Spleen (tissue), 11 donors: ENCODE results near the gene CCDC7. TPM values are rescaled to one million over a fixed set of nuclear protein-coding genes. Genes with fewer than 3 reads are reported as not detected.

ENCODE experiments used
- DNase-seq: peaks from one replicate; pipeline ENCODE4 v3.0.0-alpha.2; 2020
- H3K27ac ChIP-seq, 8 donors: fragments of 200-600 bp; sonication (generic) in 7 of 8; 1 replicate in 4 of 8; 2 replicates in 4 of 8; pipeline versions ENCODE4 v1.5.0 to v1.8.0; 2016 to 2021; ENCODE audit warnings: inconsistent platforms in 4 of 8, mild to moderate bottlenecking in 4 of 8, moderate library complexity in 1 of 8
- H3K27me3 ChIP-seq, 7 donors: fragments of 200-600 bp; sonication (generic) in 6 of 7; replicated peaks in 1 of 7; 1 replicate in 4 of 7; 2 replicates in 3 of 7; pipeline versions ENCODE4 v1.5.0 to v1.8.0; 2016 to 2021; ENCODE audit warnings: inconsistent platforms in 3 of 7, mild to moderate bottlenecking in 1 of 7
- H3K36me3 ChIP-seq, 6 donors: fragments of 200-600 bp; sonication (generic) in 5 of 6; 1 replicate in 4 of 6; 2 replicates in 2 of 6; pipeline versions ENCODE4 v1.5.0 to v1.8.0; 2016 to 2021; ENCODE audit warnings: inconsistent platforms in 2 of 6
- H3K4me1 ChIP-seq, 6 donors: fragments of 200-600 bp; sonication (generic) in 5 of 6; 1 replicate in 3 of 6; 2 replicates in 3 of 6; pipeline versions ENCODE4 v1.5.0 to v1.8.0; 2016 to 2021; ENCODE audit warnings: inconsistent platforms in 3 of 6
- H3K4me3 ChIP-seq, 8 donors: fragments of 200-600 bp; sonication (generic) in 7 of 8; 1 replicate in 4 of 8; 2 replicates in 4 of 8; pipeline versions ENCODE4 v1.5.0 to v1.8.0; 2016 to 2021; ENCODE audit warnings: inconsistent platforms in 4 of 8, mild to moderate bottlenecking in 4 of 8, moderate library complexity in 2 of 8
- H3K9me3 ChIP-seq, 8 donors: fragments of 200-600 bp; sonication (generic) in 7 of 8; 1 replicate in 4 of 8; 2 replicates in 4 of 8; pipeline versions ENCODE4 v1.5.0 to v1.8.0; 2016 to 2021; ENCODE audit warnings: inconsistent platforms in 4 of 8
- POLR2AphosphoS5 ChIP-seq, 3 donors: sonication (generic); formaldehyde crosslinking; IDR thresholded peaks; one replicate each; pipeline ENCODE4 v1.5.1; 2017; ENCODE audit warnings: antibody characterized with exemption in 3 of 3
- WGBS, 5 donors: extraction: QIAGEN DNeasy Blood & Tissue Kit in 3 of 5; methylation state at CpG; one replicate each; pipeline versions ENCODE4 v1.1.5 to v1.1.7; 2013 to 2018; 5-methylcytosine and 5-hydroxymethylcytosine counted together
- intact Hi-C: fragments of 100-400 bp; cut with DNase I; formaldehyde crosslinking; loops from one replicate; pipeline ENCODE4 v1.15.0; 2023; ENCODE audit warnings: low total_unique reads
- polyA plus RNA-seq, 3 donors: library from polyadenylated mRNA; stranded (reverse); fragments of 200-250 nt; gene quantifications; one replicate each; pipeline ENCODE4 v1.2.1, GENCODE V29; 2013
- total RNA-seq, 7 donors: library from RNA; depleted of rRNA in 3 of 7; stranded (reverse); fragments of >200 nt in 3 of 7; fragmentation: NEBNext Ultra II Directional in 4 of 7; extraction: Animal tissue kit (Norgen Biotek cat#: 25700) in 4 of 7; gene quantifications; one replicate each; pipeline versions ENCODE4 v1.1.0 to v1.2.1, GENCODE V29; 2016 to 2021
- donor health status: healthy with polysubstance abuse.
- donor health status: DM: no; HTN: no; CAD: no; lungs with moderate emphysema.
- donor health status: DM: no; HTN: no; CAD: no.
- donor health status: Bipolar disorder and iron deficiency.
- donor health status: healthy.
- donor health status: DM: no; HTN: no; CAD: no.
- donor health status: DM: yes; HTN: yes; CAD: no.

CCDC7 gene
- total and polyA plus RNA-seq, 10 donors: 0.70 to 32.6 (median 22.9) TPM

DNA sequence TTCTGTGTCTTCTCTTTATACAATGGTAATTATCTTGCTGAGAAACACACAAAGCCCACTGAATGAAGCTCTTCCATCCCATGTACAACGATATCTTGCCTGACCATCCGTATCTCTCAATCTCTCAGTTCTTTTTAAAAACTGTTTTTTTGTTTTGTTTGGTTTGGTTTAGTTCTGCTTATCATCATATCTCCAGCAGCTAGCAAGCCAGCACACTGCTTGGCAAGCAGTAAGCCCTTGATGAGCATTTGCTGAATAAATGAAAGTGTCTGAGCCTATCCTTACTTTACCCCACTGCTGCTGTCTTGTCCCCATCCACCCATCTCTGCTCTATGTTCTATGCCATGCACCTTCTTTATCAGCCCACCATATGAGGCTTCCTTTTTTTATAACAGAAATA lies 477.9 kb downstream of the CCDC7 start:
- 82 to 95% (median 93%) methylated on average over 2 of the region's 2 CpGs for WGBS, 5 donors
- Histone ChIP-seq H3K27ac (no peak overlapping the region), H3K4me1 (peaks cover 0 to 3% (median under 1%) of the 10 kb centered on the region in 6 donors), H3K27me3 (no peaks in the 10 kb centered on the region), H3K4me3 (no peak overlapping the region), H3K9me3 (no peaks in the 10 kb centered on the region), H3K36me3 (peaks cover 0 to 100% (median 61%) of the 10 kb centered on the region in 6 donors)
- intact Hi-C loops: no loop called here
- TF ChIP-seq POLR2AphosphoS5 (IDR thresholded peaks at IDR 0.05): no peak
- no peak for DNase-seq

Other genes starting within 250 kb of the CCDC7 start
- gene EPC1, start 99.0 kb upstream of the CCDC7 start, total RNA-seq: 10 to 100 TPM; 52.8 to 69.2 (median 57.5) TPM
- gene EPC1, start 99.0 kb upstream of the CCDC7 start, polyA plus RNA-seq: 10 to 100 TPM; 16.0 to 21.4 (median 19.1) TPM